Activated T-helper 17 cell treated with anti-CD3 and anti-CD28 coated beads, Interleukin-2, amount 50 U/mL, for 72 hours (primary cell): ENCODE results near the gene AMDHD2. TPM values are rescaled to one million over a fixed set of nuclear protein-coding genes. Genes with fewer than 3 reads are reported as not detected.
"Not testable (repeated sequence)": the region's sequence is repeated elsewhere in the genome, so short reads cannot be mapped to it uniquely, and the experiment has no call there.

Source experiments
- ATAC-seq: fragments of 150-1000 bp; cut with Tn5 transposase; replicated peaks from 2 replicates; pipeline ENCODE4 v1.10.0; 2021; ENCODE audit warnings: mild to moderate bottlenecking, moderate library complexity
- H3K27ac Mint-ChIP-seq: one replicate; pipeline ENCODE4 v1.8.0; 2022; ENCODE audit warnings: mixed read lengths
- H3K27me3 Mint-ChIP-seq: one replicate; pipeline ENCODE4 v1.8.0; 2022; ENCODE audit warnings: mixed read lengths
- H3K36me3 Mint-ChIP-seq: one replicate; pipeline ENCODE4 v1.8.0; 2022; ENCODE audit warnings: low read depth, mild to moderate bottlenecking, mixed read lengths
- H3K4me1 Mint-ChIP-seq: one replicate; pipeline ENCODE4 v1.8.0; 2022; ENCODE audit warnings: mixed read lengths
- H3K4me3 Mint-ChIP-seq: one replicate; pipeline ENCODE4 v1.8.0; 2022; ENCODE audit warnings: mild to moderate bottlenecking, mixed read lengths
- H3K9me3 Mint-ChIP-seq: one replicate; pipeline ENCODE4 v1.8.0; 2022; ENCODE audit warnings: mixed read lengths
- total RNA-seq, 2 donors: library from RNA; stranded (reverse); gene quantifications; one replicate each; pipeline ENCODE4 v1.2.3, GENCODE V29; 2022

The AMDHD2 gene
- total RNA-seq, 2 donors from 2014 or later = 39.6 to 54.5 TPM

DNA sequence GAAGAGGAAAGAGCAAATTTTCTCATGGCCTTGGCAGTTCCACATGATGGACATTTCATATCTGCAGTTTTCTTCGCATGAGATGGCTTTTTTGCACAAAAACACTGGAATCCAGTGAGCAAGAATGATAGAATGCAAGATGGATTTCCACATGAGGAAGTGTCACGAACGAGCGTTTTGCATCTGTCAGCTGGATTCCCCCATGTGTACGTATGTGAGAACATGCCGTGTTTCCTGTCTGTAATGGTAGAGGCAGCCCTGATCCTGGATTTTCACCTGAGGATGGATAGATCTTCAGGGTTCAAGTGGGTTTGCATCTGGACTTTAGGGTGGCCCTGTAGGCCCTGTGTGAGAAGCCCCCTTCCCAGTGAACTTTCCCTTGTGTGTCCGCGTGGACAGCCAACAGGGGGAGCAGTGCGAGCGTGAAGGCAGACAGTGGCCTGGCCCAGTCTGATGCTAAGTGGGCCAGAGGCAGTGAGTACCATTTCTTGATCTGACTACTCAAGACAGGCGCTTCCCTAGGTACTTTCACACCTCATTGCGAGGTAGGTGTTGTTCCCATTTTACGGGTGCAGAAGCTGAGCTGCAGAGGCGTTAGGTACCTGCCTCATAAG is 19.8 kb downstream of the AMDHD2 start:
- Mint-ChIP-seq H3K4me3 (peak overlapping the region; percentile 89), H3K27ac (peak overlapping the region; percentile 82), H3K4me1 (peaks cover 20% of the 10 kb centered on the region), H3K36me3 (peaks cover 41% of the 10 kb centered on the region)
- peak; percentile 60 for ATAC-seq
- not testable (repeated sequence) for H3K27me3 Mint-ChIP-seq, H3K9me3 Mint-ChIP-seq

DNA sequence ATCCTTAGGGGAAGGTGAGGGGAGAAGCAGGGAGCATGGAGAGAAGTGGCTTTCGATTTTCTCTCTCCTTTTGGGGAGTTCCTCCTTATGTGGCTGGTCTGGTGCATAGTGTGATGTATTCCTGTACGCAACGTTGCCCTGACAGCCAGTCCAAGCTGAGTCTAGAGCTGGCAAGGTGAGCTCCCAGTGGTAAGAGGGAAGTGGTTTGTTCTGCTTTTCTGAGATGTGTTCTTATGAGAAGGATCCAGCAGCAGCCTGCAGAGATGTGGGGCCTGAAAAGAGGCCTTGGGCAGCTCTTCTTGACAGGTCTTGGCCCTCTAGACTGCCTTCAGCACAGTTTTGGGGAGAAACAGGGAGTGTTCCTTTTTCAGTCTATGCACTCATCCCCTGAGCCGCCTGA is 20.7 kb downstream of the AMDHD2 start:
- peak overlapping the region; percentile 89 for H3K4me3 Mint-ChIP-seq
- peaks cover 20% of the 10 kb centered on the region for H3K4me1 Mint-ChIP-seq
- ATAC-seq, H3K27me3 Mint-ChIP-seq, H3K9me3 Mint-ChIP-seq: not testable (repeated sequence)
- peaks cover 47% of the 10 kb centered on the region for H3K36me3 Mint-ChIP-seq
- H3K27ac Mint-ChIP-seq = peak overlapping the region; percentile 82

DNA sequence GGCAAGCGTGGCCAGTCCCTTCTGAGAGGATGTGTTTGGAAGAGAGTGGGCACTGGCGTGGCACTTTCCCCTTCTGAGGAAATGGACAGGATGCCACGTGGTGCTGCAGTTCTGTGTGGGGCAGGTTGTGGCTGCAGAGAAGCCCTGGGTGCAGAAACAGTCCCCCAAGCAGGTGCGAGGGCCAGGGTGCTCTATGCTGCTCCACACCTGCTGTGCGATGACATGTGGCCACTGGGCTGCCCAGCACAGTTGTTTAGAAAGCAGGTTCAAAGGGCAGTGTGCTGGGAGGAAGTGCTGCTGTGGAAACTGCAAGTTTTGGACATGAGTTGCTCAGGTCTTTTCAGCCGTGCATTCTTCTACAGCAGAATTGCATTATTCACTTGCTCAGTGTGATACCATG is 21.2 kb downstream of the AMDHD2 start:
- Mint-ChIP-seq H3K4me1 (peaks cover 20% of the 10 kb centered on the region), H3K36me3 (peaks cover 47% of the 10 kb centered on the region), H3K4me3 (peak overlapping the region; percentile 89), H3K27ac (peak overlapping the region; percentile 82)
- ATAC-seq, H3K9me3 Mint-ChIP-seq, H3K27me3 Mint-ChIP-seq: not testable (repeated sequence)

DNA sequence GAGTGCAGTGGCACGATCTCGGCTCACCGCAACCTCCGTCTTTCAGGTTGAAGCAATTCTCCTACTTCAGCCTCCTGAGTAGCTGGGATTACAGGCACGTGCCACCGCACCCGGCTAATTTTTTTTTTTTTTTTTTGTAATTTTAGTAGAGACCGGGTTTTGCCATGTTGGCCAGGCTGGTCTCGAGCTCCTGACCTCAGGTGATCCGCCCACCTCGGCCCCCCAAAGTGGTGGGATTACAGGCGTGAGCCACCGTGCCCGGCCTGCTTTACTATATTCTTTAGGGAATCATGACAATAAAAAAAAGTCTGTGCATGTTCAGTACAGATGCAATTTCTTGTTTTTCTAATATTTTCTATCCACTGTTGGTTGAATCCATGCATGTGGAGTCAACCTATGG is 23.6 kb downstream of the AMDHD2 start:
- H3K36me3 Mint-ChIP-seq = peaks cover 43% of the 10 kb centered on the region
- not testable (repeated sequence) for ATAC-seq, H3K27me3 Mint-ChIP-seq

DNA sequence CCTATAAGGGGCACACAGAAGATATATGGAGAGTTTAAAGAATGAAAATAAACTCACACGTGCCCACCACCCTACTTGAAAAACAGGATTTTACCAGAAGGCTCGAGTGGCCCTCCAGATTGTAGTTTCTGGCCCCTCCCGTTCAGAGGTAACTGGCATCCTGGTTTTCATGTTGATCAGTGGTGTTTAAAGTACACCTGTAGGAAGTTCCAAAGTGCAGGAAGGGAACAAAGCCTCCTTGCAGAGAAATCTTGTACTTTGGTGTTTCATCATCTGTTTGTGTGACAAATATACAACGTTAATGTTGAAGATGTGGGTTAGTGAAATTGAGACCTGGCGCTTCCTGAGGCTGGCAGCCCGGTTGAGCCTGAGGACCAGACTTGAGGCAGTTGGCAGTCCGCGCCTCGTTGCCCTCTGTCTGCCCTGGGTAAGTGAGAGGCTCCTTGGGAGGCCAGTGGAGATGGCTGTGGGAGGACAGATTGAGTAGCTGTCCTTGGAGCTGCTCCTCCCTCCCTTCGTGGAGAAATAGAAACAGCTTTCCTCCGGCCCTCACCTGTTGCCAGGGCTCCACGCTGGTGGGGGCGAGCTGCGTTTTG is 30.2 kb downstream of the AMDHD2 start:
- H3K4me1 Mint-ChIP-seq = not testable (repeated sequence)

More for the DNA sequence above, 23.6 kb downstream of the AMDHD2 start:
- not testable (repeated sequence) for H3K9me3 Mint-ChIP-seq, H3K27ac Mint-ChIP-seq, H3K4me3 Mint-ChIP-seq
- H3K4me1 Mint-ChIP-seq = peaks cover 16% of the 10 kb centered on the region

DNA sequence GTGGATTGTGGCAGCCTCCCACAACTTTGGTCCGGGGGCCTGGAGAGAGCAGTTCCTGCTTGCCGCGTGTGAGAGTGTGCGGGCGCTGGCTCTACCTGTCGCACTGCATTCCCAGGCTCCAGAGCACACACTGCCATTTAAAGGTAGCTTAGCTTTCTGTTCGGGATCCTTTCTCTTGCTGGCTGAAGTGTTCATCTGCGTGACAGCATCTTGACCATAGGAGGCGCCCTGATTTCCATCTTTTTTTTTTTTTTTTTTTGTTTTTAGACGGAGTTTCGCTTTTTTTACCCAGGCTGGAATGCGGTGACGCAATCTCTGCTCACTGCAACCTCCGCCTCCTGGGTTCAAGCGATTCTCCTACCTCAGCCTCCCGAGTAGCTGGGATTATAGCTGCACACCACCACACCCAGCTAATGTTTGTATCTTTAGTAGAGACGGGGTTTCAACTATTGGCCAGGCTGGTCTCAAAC is 31.3 kb downstream of the AMDHD2 start:
- not testable (repeated sequence) for H3K4me3 Mint-ChIP-seq, ATAC-seq, H3K27ac Mint-ChIP-seq, H3K9me3 Mint-ChIP-seq, H3K4me1 Mint-ChIP-seq, H3K27me3 Mint-ChIP-seq, H3K36me3 Mint-ChIP-seq

More for the DNA sequence above, 30.2 kb downstream of the AMDHD2 start:
- H3K27me3 Mint-ChIP-seq, H3K27ac Mint-ChIP-seq, H3K4me3 Mint-ChIP-seq, ATAC-seq, H3K9me3 Mint-ChIP-seq, H3K36me3 Mint-ChIP-seq: not testable (repeated sequence)

DNA sequence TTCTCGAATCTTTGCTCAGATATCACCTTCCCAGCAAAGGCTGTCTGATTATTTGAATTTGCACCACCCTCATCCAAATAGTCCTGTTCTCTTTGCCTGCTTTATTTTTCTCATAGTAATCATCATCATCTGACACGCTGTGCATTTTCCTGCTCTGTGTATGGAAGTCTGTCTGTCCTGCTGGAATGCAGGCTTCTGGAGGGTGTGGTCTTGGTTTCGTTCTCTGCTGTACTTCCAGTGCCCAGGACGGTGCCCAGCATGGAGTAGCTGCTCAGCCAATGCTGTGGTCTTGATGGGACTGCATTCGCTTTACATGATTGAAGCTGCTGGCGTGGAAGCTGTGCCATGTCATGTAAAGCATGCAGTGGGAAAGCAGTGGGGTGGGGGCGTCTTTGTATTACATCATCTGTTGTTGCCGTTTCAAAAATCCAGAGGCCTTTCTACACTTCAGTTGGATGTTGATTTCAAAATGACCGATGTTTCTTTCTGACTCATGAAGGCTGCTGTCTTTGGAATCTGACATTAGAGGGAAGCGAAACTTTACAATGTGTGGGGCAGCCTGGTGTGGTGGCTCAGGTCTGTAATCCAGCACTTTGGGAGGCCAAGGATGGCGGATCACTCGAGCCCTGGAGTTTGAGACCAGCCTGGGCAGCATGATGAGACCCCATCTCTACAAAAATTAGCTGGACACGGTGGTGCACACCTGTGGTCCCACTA is 34.7 kb downstream of the AMDHD2 start:
- not testable (repeated sequence) for H3K27me3 Mint-ChIP-seq, H3K36me3 Mint-ChIP-seq, H3K4me3 Mint-ChIP-seq, H3K9me3 Mint-ChIP-seq, H3K27ac Mint-ChIP-seq, H3K4me1 Mint-ChIP-seq
- peak; percentile 87 for ATAC-seq

DNA sequence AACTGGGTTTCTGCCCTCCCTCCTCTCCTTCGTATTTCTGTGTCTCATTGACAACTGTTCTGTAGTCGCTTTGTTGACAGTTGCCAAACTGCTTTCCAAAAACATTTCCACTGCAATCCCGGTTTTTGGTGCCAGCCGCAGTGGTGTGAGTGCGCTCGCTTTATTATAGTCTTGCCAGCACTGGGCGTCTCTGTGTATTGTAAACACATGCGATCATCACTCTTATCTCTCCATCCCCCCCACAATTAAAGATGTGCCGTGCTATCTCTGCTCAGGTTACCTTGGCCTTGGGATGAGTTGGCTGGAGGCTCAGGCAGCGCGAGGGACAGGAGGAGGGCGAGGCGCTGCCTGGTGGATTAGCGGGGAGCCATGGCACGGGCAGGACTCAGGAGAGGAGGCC is 37.0 kb downstream of the AMDHD2 start:
- not testable (repeated sequence) for H3K36me3 Mint-ChIP-seq, H3K27me3 Mint-ChIP-seq, H3K27ac Mint-ChIP-seq, ATAC-seq, H3K9me3 Mint-ChIP-seq, H3K4me1 Mint-ChIP-seq, H3K4me3 Mint-ChIP-seq

DNA sequence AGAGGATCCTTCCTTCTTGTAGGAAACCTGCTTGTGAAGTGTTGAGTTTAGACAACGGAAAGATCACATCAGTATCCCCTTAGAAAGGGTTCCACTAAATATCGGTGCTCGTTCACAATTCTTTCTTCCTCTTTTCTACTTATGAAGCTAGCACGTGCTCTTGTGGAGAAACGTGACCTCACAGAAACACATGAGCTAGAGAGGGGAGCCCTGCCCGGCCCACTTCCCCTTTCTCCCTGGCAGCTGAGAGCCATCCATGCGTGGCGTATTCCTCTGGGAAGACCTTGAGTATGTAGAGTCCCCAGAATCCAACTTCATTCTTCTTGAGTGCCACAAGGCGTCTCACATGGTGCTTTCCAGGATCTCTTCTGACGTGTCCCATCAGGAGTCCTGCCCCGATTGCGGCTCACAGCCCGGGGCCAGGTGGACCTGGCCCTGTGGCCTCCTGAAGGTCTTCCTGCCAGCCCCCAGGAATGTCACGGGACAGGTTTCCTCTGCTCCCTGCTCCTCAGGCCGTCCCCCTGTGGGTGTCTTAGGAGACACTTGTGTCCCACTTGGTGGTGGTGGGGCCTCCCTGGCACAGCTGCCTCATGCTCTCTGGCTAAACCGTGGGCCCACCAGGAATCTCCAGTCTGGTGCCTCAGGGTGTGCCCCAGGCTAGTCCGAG is 40.1 kb downstream of the AMDHD2 start:
- not testable (repeated sequence) for H3K27me3 Mint-ChIP-seq, ATAC-seq, H3K4me3 Mint-ChIP-seq, H3K9me3 Mint-ChIP-seq, H3K36me3 Mint-ChIP-seq, H3K27ac Mint-ChIP-seq, H3K4me1 Mint-ChIP-seq

DNA sequence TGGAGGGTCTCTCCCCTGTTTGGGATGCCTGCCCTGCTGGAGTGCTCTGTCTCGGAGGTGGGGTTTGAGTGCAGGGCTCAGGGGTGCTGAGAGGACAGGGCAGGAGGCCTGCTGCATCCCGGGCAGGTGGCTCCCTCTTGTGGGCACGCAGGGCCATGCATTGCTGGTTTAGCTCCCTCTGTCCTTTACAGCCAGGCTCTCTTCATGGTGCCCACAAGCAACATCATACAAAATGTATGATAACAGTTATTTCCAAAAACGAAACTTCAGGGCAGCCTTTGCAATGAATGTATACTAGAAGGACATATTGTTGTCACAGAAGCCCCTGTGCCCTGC is 40.6 kb downstream of the AMDHD2 start:
- peak; percentile 97 for ATAC-seq
- H3K27me3 Mint-ChIP-seq = not testable (repeated sequence)

DNA sequence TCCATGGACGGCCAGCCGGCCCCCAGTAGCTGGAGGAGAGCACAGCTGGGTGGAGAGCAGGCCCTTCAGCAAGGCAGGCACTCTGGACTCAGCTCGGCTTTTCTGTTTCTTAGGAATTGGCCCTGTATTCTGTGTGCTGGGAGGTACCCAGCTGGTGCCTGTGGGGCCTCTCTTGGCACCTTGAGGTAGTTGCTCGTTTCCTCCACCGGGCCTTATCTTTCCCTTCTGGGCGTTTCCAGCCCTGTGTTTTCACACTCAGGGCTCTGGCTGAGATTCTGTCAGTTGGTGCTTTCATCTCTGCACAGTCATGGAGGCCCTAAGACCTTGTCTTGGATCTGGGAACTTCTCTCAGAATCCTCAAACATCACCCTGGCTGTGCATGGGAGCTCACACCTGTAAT is 47.3 kb downstream of the AMDHD2 start:
- not testable (repeated sequence) for H3K9me3 Mint-ChIP-seq, H3K27me3 Mint-ChIP-seq, H3K4me1 Mint-ChIP-seq, ATAC-seq, H3K27ac Mint-ChIP-seq, H3K4me3 Mint-ChIP-seq, H3K36me3 Mint-ChIP-seq

More for the DNA sequence above, 40.6 kb downstream of the AMDHD2 start:
- not testable (repeated sequence) for H3K4me1 Mint-ChIP-seq, H3K4me3 Mint-ChIP-seq, H3K36me3 Mint-ChIP-seq, H3K27ac Mint-ChIP-seq, H3K9me3 Mint-ChIP-seq

DNA sequence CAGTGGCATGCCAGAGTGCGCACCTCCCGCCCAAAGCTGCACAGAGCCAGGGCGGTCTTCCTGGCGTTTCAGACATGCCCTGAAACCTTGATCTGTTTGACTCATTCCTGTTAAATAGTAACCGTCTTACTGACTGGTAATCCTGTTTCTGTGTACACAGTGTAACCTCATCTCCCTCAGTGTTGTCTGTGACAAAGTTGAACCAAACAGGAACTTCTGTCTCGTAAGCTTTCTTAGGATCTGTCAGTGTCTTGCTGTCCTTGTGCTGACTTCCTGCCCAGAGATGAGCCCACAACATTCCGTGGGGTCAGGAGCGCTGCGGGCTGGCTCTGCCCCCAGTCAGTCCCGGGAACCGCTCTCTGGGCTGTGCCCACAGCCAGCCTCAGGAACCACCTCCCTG is 48.4 kb downstream of the AMDHD2 start:
- ATAC-seq, H3K9me3 Mint-ChIP-seq, H3K27me3 Mint-ChIP-seq, H3K4me1 Mint-ChIP-seq, H3K27ac Mint-ChIP-seq, H3K36me3 Mint-ChIP-seq, H3K4me3 Mint-ChIP-seq: not testable (repeated sequence)

DNA sequence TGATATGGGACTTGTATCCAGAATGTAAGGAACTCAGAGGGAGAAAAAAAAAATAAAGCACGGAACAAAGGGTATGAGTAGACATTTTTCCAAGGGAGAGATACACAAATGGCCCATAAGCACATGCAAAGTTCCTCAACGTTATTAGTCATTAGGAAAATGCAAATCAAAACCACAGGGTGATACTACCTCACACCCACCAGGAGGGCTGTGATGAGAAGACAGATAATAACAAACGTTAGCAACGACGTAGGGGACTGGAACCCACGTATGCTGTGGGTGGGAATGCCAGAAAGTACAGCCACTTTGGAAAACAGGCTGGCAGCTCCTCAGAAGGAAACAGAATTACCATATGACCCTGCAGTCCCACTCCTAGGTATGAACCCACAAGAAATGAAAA is 52.5 kb downstream of the AMDHD2 start:
- H3K36me3 Mint-ChIP-seq, H3K4me1 Mint-ChIP-seq, H3K9me3 Mint-ChIP-seq, H3K27me3 Mint-ChIP-seq, H3K4me3 Mint-ChIP-seq, H3K27ac Mint-ChIP-seq: not testable (repeated sequence)
- ATAC-seq = peak; percentile 92

DNA sequence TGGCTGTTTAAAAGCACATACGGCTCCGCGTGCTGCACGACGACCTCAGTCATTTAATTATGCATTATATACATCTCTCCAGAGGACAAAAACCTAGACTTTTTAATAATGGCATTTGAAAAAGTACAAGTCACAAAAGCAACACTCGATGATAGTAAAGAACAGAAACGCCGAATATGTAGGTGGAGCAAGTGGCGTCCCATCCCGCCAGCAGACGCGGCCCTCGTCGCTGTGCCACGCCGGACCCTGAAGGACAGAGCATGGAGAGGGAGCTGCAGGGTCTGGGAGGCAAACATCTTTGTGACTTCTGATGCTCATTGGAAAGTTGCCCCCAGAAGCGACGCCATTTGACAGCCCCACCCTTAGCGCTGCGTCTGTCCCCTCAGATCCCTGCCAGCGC is 55.7 kb downstream of the AMDHD2 start:
- ATAC-seq, H3K36me3 Mint-ChIP-seq, H3K4me1 Mint-ChIP-seq, H3K27ac Mint-ChIP-seq, H3K9me3 Mint-ChIP-seq, H3K27me3 Mint-ChIP-seq, H3K4me3 Mint-ChIP-seq: not testable (repeated sequence)

DNA sequence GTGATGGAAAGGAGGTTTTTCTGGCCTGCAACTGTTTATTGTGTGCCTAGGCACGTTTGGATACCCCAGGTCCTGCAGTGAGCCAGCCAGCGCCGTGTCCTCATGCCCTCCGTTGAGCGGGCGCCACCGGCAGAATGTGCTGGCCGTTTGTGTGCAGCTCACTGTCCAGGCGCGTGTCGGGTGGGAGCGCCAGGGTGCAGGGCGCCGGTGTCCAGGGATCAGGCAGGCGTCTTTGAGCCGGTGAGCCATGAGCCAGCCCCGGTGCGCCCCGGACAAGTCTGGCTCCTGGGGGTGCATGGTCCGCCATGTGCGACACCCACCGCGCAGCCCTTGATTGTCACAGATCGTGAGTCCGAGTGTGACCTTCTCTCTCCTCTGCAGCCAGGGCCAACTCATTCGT is 56.9 kb downstream of the AMDHD2 start:
- H3K4me3 Mint-ChIP-seq, H3K27me3 Mint-ChIP-seq, H3K27ac Mint-ChIP-seq, H3K36me3 Mint-ChIP-seq, H3K9me3 Mint-ChIP-seq, ATAC-seq, H3K4me1 Mint-ChIP-seq: not testable (repeated sequence)
